Osteoblast (primary cell): ENCODE measurements around the gene FAM83C. TPM values are rescaled to one million over a fixed set of nuclear protein-coding genes. Genes with fewer than 3 reads are reported as not detected.
"Not testable (repeated sequence)": the region's sequence is repeated elsewhere in the genome, so short reads cannot be mapped to it uniquely, and the experiment has no call there.

Experiments
- DNase-seq: peaks from one replicate; pipeline ENCODE4 v3.0.0; 2011; ENCODE audit warnings: low spot score, mixed read lengths; ENCODE audit not compliant: insufficient read length; ENCODE audit errors: missing footprints
- H2AFZ ChIP-seq: 2 replicates; pipeline ENCODE4 v1.6.0; 2011; ENCODE audit warnings: mild to moderate bottlenecking, low read length
- H3K27ac ChIP-seq: 2 replicates; pipeline ENCODE4 v1.5.1; 2011; ENCODE audit warnings: mild to moderate bottlenecking, low read depth, low read length, moderate library complexity
- H3K27me3 ChIP-seq: 2 replicates; pipeline ENCODE4 v1.6.0; 2012; ENCODE audit warnings: mild to moderate bottlenecking, control low read depth, inconsistent platforms, low read length, moderate library complexity; ENCODE audit not compliant: insufficient read depth
- H3K36me3 ChIP-seq: 2 replicates; pipeline ENCODE4 v1.5.1; 2011; ENCODE audit warnings: mild to moderate bottlenecking, low read length, control low read depth, moderate library complexity; ENCODE audit not compliant: insufficient read depth
- H3K4me1 ChIP-seq: 2 replicates; pipeline ENCODE4 v1.5.1; 2011; ENCODE audit warnings: mild to moderate bottlenecking, low read length, control low read depth, moderate library complexity; ENCODE audit not compliant: insufficient read depth
- H3K4me2 ChIP-seq: 2 replicates; pipeline ENCODE4 v1.6.0; 2011; ENCODE audit warnings: mild to moderate bottlenecking, low read length; ENCODE audit not compliant: insufficient read depth
- H3K4me3 ChIP-seq: fragments of 200-600 bp; sonication (generic); 3 replicates; pipeline ENCODE4 v1.5.1; 2012; ENCODE audit warnings: mild to moderate bottlenecking, low read length, inconsistent platforms; ENCODE audit not compliant: insufficient read depth
- H3K79me2 ChIP-seq: 2 replicates; pipeline ENCODE4 v1.6.0; 2012; ENCODE audit warnings: mild to moderate bottlenecking, low read length, control low read depth, inconsistent platforms; ENCODE audit not compliant: insufficient read depth
- H3K9me3 ChIP-seq: 2 replicates; pipeline ENCODE4 v1.5.1; 2011; ENCODE audit warnings: low read depth, low read length, control low read depth
- H4K20me1 ChIP-seq: 2 replicates; pipeline ENCODE4 v1.6.0; 2012; ENCODE audit warnings: mild to moderate bottlenecking, low read length, control low read depth; ENCODE audit not compliant: insufficient read depth
- CTCF ChIP-seq: IDR thresholded peaks from 2 replicates; pipeline ENCODE4 v1.5.1; 2011; ENCODE audit warnings: mild to moderate bottlenecking, low read depth, low read length, moderate library complexity; ENCODE audit errors: extremely low read depth
- total RNA-seq: library from RNA; depleted of rRNA; stranded (reverse); fragments of >200 nt; gene quantifications from 2 replicates; pipeline ENCODE4 v1.2.3, GENCODE V29; 2012

The FAM83C gene
- total RNA-seq, 1 donor = not detected

GRCh38 chr20:35262321-35262720, 29.9 kb downstream of the FAM83C start:
- peaks cover 11% of the 10 kb centered on the region for H4K20me1 ChIP-seq
- not testable (repeated sequence) for H3K27me3 ChIP-seq, H3K36me3 ChIP-seq, H3K9me3 ChIP-seq, H3K4me2 ChIP-seq, H2AFZ ChIP-seq, DNase-seq, H3K79me2 ChIP-seq, H3K4me3 ChIP-seq, H3K27ac ChIP-seq
- H3K4me1 ChIP-seq = peaks cover 19% of the 10 kb centered on the region

- H3K27ac ChIP-seq = no peak overlapping the region
- DNase-seq = no peak
- no peaks in the 10 kb centered on the region for H3K79me2 ChIP-seq
- H3K36me3 ChIP-seq = no peaks in the 10 kb centered on the region
- no peak for TF ChIP-seq CTCF
- H3K27me3 ChIP-seq = no peaks in the 10 kb centered on the region
- no peak overlapping the region for H3K4me3 ChIP-seq
- H3K4me1 ChIP-seq = peaks cover 20% of the 10 kb centered on the region
- H2AFZ ChIP-seq = no peak overlapping the region
- no peaks in the 10 kb centered on the region for H3K9me3 ChIP-seq
- H4K20me1 ChIP-seq = peaks cover 14% of the 10 kb centered on the region
- no peak overlapping the region for H3K4me2 ChIP-seq
Observed at GRCh38 chr20:35260426-35260825, 31.8 kb downstream of the FAM83C start.

GRCh38 chr20:35257175-35257909, 34.9 kb downstream of the FAM83C start:
- Histone ChIP-seq H3K36me3 (no peaks in the 10 kb centered on the region), H3K4me2 (no peak overlapping the region), H3K9me3 (no peaks in the 10 kb centered on the region), H3K27me3 (no peaks in the 10 kb centered on the region), H3K79me2 (no peaks in the 10 kb centered on the region), H4K20me1 (peaks cover 14% of the 10 kb centered on the region), H2AFZ (no peak overlapping the region), H3K27ac (no peak overlapping the region), H3K4me3 (no peak overlapping the region), H3K4me1 (peaks cover 7% of the 10 kb centered on the region)
- DNase-seq = peak; percentile 83
- TF ChIP-seq CTCF = no peak

GRCh38 chr20:35254448-35254999, 37.7 kb downstream of the FAM83C start:
- Histone ChIP-seq H3K36me3 (no peaks in the 10 kb centered on the region), H2AFZ (no peak overlapping the region), H3K79me2 (no peaks in the 10 kb centered on the region), H4K20me1 (peaks cover 9% of the 10 kb centered on the region), H3K27ac (no peak overlapping the region), H3K4me2 (no peak overlapping the region), H3K4me1 (peaks cover 7% of the 10 kb centered on the region), H3K4me3 (no peak overlapping the region), H3K27me3 (no peaks in the 10 kb centered on the region), H3K9me3 (no peaks in the 10 kb centered on the region)
- no peak for DNase-seq
- no peak for TF ChIP-seq CTCF
